ENCODE results near the gene ANKRD18A.

The ANKRD18A gene

GRCh38 chr9:38526591-38526990, 93.8 kb downstream of the ANKRD18A start:
- no peak for DNase-seq

- no peak for DNase-seq
These were observed 97.3 kb downstream of the ANKRD18A start for GRCh38 chr9:38523121-38523520.

- DNase-seq: no peak
These were observed 98.6 kb downstream of the ANKRD18A start for GRCh38 chr9:38521762-38522161.

Data from stimulated activated CD4-positive, alpha-beta T cell treated with anti-CD3 and anti-CD28 coated beads, Interleukin-2, amount 100 ng/mL, for 48 hours (primary cell).